NCI-H748 (cell line): ENCODE results near the gene KRTAP4-9.
"Not testable (repeated sequence)": the region's sequence is repeated elsewhere in the genome, so short reads cannot be mapped to it uniquely, and the experiment has no call there.

Source experiments
- DNase-seq: peaks from one replicate; lab custom pipeline; 2025; ENCODE audit not compliant: unreplicated experiment; lab: John Stamatoyannopoulos, UW

The KRTAP4-9 gene

GRCh38 chr17:41105347-41105746 lies at the start of gene KRTAP4-9:
KRTAP4-9 (plus strand) TSS chr17:41105389; CDS start chr17:41105389, 0 bp downstream.
- DNase-seq: peak; percentile 9

DNA sequence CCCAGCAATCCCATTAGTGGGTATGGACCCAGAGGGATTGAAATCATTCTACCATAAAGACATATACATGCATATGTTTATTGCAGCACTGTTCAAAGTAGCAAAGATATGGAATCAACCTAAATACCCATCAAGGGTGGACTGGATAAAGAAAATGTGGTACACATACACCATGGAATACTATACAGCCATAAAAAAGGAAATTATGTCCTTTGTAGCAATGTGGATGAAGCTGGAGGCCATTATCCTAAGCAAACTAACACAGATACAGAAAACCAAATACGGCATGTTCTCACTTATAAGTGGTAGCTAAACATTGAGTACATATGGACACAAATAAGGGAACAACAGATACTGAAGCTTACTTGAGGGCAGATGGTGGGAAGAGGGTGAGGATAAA lies 47.6 kb upstream of the KRTAP4-9 start:
- DNase-seq: no peak

DNA sequence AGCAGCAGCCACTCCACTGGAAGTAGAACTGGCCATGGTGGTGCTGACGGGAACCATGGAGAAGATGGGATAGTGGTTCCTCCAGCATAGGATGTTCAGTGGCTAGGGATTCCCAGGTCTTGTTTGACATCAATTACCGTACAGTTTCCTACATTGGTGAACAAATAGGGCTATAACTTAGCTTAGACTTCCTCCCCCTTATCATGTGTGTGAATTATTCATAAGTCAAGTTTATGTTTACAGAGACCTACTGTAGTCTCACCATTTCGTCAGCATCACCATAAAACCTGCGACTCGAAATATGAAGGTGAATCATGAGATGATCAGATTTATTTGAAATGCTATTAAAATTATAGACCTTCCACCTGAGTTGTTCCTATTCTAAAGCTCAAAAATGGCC lies 46.4 kb upstream of the KRTAP4-9 start:
- no peak for DNase-seq

DNA sequence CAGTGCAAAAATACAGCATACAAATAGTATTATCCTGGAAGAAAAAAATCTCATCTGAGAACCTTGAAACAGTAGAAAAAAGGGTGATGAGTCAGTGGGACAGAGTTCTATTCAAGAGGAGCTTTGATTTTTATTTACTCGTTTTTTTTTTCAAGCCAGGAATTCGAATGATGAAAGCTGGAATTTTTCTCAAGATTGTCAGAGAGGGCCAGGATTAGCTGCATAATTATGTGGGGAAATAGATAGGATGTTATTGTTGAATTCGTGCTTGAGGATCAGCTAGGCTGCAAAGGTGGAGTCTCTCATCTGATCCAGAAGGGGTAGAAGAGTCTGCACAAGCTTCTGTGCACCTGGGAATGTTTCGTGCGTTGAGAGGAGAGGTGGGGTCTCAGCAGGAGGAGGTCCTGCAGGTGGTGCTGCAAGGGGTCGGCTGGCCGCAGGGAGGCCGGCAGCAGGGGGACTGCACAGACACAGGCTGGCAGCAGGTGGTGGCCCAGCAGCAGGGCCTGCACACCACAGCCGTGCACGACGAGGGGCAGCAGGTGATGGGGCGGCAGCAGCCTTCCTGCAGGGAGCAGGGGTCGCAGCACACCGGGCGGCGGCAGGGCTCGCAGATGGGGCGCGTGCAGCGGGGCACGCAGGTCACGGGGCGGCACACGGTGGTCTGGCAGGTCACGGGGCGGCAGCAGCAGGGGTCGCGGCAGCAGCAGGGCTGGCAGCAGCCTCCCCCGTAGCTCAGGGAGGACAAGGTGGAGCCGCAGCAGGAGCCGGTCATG lies 45.7 kb upstream of the KRTAP4-9 start:
- not testable (repeated sequence) for DNase-seq

DNA sequence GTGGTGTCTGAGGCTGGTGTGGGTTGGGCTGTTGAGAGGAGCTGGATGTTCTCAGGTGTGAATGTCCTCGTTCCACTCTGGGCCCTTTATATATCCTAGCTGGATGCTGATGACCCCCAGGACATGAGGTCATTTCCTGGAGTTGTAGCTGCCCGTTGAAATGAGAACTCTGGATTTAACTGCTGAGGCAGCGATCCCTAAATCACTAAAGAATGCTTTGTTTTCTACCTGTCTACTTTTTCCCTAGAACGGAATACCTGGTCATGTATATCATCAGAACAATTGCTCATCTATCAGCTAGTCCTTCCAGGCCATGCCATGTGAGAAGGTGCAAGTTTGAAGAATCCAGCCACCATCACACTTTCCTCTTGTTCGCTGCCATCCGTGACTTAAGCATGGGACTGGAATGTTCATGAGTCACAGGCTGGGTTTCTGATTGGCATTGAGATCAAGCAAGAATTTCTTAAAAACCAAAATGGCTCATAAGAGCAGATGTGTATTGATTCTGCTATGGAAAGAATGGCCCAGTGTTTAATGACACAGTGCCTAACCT lies 45.1 kb upstream of the KRTAP4-9 start, which contains the start of gene KRTAP2-3:
KRTAP2-3 (minus strand) TSS at position 63 of the 553 bp plus-strand sequence. CDS start 64 bp downstream, outside the sequence.
- no peak for DNase-seq

DNA sequence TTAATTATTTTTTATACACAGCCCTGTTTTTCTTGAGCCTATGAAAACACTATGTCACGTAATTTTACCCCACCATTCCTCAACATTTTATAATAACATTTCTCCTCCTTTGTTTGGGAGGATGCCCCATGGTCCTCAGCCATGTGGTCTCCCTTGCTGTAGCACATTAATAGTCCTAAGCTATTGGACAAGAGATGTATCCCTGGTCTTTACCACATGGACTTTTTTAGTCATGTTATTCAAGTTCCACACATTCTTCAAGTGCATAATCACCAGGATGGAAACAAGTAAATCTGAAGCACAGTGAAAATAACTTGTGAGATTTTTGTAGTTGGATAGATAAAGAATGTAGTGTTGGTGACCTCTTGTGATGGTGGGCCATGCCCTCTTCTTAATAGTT lies 43.2 kb upstream of the KRTAP4-9 start:
- DNase-seq: no peak

GRCh38 chr17:41063449-41063848 lies 41.7 kb upstream of the KRTAP4-9 start:
- DNase-seq: no peak

GRCh38 chr17:41064301-41064700 lies 40.9 kb upstream of the KRTAP4-9 start:
- no peak for DNase-seq

DNA sequence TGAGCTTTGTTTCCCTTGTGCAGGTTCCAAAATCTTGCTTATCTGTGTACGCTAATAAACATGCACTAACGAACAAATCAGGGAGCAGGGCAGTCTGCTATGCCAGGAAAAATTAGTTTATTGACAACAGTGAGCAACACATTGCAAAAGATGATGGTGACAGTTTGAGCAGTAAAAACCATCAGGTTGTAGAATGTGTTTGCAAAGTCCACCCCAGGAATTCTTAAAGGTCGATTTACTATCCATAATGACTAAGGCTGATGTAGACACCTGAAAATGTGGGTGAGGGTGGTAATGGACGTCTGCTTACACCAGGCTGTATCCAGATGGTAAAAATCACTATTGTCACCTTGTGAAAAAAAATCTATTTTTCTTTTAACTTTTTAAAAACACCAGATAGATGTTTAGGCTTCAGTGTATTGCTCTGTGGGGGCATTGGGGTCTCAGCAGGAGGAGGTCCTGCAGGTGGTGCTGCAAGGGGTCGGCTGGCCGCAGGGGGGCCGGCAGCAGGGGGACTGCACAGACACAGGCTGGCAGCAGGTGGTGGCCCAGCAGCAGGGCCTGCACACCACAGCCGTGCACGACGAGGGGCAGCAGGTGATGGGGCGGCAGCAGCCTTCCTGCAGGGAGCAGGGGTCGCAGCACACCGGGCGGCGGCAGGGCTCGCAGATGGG lies 40.0 kb upstream of the KRTAP4-9 start:
- DNase-seq: not testable (repeated sequence)

DNA sequence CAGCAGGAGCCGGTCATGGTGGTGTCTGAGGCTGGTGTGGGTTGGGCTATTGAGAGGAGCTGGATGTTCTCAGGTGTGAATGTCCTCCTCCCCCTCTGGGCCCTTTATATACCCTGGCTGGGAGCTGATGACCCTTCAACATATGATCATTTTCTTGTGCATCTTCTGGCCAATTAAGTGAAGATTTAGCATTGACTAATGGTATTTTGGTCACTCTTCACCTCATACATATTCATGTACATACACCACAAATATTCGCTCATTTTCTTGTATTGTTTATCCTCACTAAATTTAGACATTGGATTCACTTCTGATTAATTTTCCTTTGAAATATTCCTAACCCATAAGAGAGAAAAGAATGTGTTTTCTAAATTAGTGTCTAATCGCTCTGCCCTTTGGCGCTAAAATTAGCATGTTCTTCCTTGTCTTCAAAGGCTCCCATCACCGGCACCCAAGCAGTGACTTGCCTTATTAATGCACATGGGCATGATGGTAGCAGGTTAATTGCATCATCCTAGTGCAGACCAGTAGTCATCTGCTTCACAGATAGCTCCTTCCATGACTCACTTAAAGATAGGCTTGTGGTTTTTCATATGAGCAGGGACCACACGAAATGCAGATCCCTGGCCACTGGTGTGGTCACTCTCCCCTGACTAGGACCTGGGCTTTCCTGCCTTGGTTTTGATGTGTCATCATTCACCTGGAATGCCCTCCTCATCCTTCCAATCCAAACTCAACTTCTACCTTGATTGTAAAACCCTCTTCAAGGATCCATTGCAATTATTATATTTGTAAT lies 39.2 kb upstream of the KRTAP4-9 start, which contains the start of gene KRTAP2-4:
KRTAP2-4 (minus strand) TSS at position 51 of the 796 bp plus-strand sequence; CDS start at position 17, 34 bp downstream.
- no peak for DNase-seq

DNA sequence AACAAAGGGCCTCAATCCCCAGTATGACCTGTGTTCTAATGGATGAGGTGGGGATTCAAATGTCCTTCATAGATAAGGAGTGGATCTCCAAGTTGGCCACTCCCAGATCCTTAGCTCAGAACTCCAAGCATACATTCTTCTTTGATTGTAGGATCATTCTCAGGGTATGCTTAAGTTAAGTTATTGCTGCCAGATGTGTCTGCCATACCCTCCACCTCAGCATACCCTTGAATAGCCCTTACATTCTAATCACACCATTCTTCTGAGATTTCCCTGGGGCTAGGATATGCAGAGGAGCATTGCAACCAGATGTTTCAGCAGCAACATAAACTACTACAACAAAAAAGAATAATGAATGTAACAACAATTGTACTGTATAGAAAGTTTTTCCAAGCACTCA lies 37.9 kb upstream of the KRTAP4-9 start:
- no peak for DNase-seq

DNA sequence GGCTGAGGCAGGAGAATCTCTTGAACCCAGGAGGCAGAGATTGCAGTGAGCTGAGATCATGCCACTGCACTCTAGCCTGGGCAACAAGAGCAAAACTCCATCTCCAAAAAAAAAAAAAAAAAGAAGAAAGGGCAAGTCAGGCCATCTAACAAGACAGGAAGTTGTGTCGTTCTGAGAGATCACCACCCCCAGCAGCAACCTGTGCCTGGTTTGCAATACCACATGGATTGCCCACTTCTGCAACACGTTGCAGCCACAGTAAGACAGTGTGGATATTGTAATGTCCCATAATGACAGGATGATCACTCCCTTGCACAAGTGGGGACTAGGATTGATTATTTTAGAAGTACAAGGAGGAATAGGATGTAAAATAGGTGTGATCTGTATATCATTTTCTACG lies 36.2 kb upstream of the KRTAP4-9 start:
- DNase-seq: no peak

- DNase-seq: peak; percentile 51
Observed at GRCh38 chr17:41071606-41072360, 33.4 kb upstream of the KRTAP4-9 start.

- no peak for DNase-seq
Observed at GRCh38 chr17:41073676-41074075, 31.5 kb upstream of the KRTAP4-9 start.

DNA sequence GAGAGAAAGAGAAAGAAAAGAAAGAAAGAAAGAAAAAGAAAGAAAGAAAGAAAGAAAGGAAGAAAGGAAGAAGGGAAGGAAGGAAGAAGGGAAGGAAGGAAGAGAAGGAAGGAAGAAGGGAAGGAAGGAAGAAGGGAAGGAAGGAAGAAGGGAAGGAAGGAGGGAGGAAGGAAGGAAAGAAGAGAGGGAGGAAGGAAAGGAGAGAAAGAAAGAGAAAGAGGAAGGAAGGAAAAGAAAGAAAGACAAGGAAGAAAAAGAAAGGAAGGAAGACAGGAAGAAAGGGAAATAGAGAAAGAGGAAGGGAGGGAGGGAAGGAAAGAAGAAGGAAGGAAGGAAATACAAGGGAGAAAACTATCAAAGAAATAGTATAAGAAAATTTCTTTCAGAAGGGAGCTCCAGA lies 28.4 kb upstream of the KRTAP4-9 start:
- no peak for DNase-seq

- DNase-seq: peak; percentile 9
Observed at GRCh38 chr17:41082626-41083025, 22.6 kb upstream of the KRTAP4-9 start.

DNA sequence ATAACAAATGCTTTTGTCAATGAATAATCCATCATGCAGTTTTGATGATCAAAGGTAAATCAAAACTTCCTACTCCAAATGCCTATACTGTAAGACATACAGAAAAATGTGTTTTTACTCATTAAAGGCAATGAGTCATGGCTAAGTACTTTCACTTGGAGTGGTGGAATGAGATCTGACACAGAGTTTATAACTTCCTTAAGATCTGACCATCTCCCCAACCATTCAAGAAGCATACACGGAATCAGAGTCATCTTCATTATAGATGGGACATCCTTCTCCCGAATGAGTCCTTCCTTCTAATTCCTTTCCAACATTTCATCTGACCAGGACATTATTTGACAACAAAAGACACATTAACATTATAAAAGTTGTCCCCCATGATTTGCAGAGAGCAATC lies 21.8 kb upstream of the KRTAP4-9 start:
- DNase-seq: not testable (repeated sequence)

DNA sequence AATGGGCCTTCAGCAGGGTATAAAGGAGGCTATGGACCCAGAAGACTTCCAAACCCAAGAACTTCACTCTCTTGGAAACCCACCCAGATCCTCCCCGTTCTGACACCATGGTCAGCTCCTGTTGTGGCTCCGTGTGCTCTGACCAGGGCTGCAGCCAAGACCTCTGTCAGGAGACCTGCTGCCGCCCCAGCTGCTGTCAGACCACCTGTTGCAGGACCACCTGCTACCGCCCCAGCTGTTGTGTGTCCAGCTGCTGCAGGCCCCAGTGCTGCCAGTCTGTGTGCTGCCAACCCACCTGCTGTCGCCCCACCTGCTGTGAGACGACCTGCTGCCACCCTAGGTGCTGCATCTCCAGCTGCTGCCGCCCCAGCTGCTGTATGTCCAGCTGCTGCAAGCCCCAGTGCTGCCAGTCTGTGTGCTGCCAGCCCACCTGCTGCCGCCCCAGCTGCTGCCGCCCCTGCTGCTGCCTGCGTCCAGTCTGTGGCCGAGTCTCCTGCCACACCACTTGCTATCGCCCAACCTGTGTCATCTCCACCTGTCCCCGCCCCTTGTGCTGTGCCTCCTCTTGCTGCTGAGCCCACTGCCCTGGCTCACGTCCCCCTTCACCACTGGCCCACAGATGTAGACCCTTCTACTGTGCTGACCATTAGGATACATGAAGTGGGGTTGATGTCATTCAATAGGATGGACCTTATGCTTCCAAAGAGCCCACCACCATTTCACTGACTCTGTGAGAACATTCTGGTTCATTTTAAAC lies 20.9 kb upstream of the KRTAP4-9 start, which contains the start of gene KRTAP4-7:
KRTAP4-7 (plus strand) TSS at position 51 of the 757 bp plus-strand sequence; CDS start at position 108, 57 bp downstream.
- DNase-seq: peak; percentile 39

GRCh38 chr17:41088760-41089352 lies 16.3 kb upstream of the KRTAP4-9 start:
- DNase-seq: not testable (repeated sequence)
